HL-60 (cell line): ENCODE results near the gene STOX2.

Experiments
- DNase-seq, 2 experiments: peaks; one replicate each; pipeline ENCODE4 v3.0.0-alpha.2; 2010 to 2020; ENCODE audit warnings: low read depth in 1 of 2, low spot score in 1 of 2
- H3K27ac ChIP-seq: fragments of 250-450 bp; sonication (Bioruptor Pico); replicated peaks from 2 replicates; pipeline ENCODE4 v1.5.1; 2020; ENCODE audit warnings: mild to moderate bottlenecking, moderate library complexity
- H3K27me3 ChIP-seq: fragments of 250-450 bp; sonication (Bioruptor Pico); 2 replicates; pipeline ENCODE4 v1.5.1; 2021; ENCODE audit warnings: mild to moderate bottlenecking, moderate library complexity; ENCODE audit not compliant: insufficient read depth, poor library complexity, severe bottlenecking
- H3K4me3 ChIP-seq: replicated peaks from 2 replicates; pipeline ENCODE4 v1.5.1; 2011; ENCODE audit warnings: mild to moderate bottlenecking, control low read depth, low read length; ENCODE audit not compliant: insufficient read depth
- GABPA ChIP-seq: IDR thresholded peaks from 2 replicates; pipeline ENCODE4 v1.6.1; 2012; ENCODE audit warnings: low read depth
- POLR2AphosphoS5 ChIP-seq: IDR thresholded peaks from 2 replicates; pipeline ENCODE4 v1.6.1; 2012; ENCODE audit warnings: low read depth
- SPI1 ChIP-seq: IDR thresholded peaks from 2 replicates; pipeline ENCODE4 v1.6.1; 2012; ENCODE audit warnings: low read depth, mild to moderate bottlenecking, borderline replicate concordance
- TF ChIP-seq, protein P1 (sequence below): IDR thresholded peaks from 2 replicates; pipeline ENCODE4 v1.6.1; 2012; ENCODE audit warnings: low read depth; ENCODE audit not compliant: insufficient replicate concordance
- TF ChIP-seq, protein P2 (sequence below): IDR thresholded peaks from one replicate; pipeline ENCODE4 v1.5.1; 2011; ENCODE audit warnings: low read length, control low read depth, inconsistent platforms; ENCODE audit not compliant: insufficient read depth

STOX2 gene

DNA sequence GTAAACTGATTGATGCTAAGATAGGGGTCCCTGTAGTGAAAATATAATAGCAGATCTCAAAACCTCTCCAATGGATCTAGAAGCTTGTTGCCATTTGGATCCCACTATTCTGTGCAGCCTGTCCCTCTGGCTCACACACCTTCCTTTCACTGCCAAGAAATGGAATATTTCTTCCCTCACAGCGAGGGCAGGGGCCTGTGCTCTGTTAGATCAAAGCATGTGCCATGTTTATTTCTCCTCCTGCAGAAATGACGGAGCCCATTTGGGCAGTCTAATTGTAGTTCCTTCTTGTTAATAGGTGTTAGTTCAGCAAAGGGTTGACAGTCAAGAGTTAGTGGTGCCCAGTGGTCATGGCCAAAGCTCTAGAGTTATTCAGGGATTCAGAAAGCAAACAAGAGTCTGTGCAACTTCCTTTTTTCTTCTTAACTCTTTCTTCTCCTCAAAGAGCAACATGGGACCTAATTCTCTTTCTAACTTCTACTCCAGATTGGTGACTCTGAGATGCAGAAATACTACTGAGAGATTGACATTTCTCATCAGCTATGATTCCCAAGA, 106.8 kb downstream of the STOX2 start:
- DNase-seq, result no peak
- Histone ChIP-seq H3K27me3 (no peaks in the 10 kb centered on the region), H3K27ac (no peak overlapping the region), H3K4me3 (no peak overlapping the region)
- TF ChIP-seq, protein P1, sequence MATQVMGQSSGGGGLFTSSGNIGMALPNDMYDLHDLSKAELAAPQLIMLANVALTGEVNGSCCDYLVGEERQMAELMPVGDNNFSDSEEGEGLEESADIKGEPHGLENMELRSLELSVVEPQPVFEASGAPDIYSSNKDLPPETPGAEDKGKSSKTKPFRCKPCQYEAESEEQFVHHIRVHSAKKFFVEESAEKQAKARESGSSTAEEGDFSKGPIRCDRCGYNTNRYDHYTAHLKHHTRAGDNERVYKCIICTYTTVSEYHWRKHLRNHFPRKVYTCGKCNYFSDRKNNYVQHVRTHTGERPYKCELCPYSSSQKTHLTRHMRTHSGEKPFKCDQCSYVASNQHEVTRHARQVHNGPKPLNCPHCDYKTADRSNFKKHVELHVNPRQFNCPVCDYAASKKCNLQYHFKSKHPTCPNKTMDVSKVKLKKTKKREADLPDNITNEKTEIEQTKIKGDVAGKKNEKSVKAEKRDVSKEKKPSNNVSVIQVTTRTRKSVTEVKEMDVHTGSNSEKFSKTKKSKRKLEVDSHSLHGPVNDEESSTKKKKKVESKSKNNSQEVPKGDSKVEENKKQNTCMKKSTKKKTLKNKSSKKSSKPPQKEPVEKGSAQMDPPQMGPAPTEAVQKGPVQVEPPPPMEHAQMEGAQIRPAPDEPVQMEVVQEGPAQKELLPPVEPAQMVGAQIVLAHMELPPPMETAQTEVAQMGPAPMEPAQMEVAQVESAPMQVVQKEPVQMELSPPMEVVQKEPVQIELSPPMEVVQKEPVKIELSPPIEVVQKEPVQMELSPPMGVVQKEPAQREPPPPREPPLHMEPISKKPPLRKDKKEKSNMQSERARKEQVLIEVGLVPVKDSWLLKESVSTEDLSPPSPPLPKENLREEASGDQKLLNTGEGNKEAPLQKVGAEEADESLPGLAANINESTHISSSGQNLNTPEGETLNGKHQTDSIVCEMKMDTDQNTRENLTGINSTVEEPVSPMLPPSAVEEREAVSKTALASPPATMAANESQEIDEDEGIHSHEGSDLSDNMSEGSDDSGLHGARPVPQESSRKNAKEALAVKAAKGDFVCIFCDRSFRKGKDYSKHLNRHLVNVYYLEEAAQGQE, result no peak
- TF ChIP-seq SPI1, result peak; percentile 27; the same call in 1 of the 2 replicates

DNA sequence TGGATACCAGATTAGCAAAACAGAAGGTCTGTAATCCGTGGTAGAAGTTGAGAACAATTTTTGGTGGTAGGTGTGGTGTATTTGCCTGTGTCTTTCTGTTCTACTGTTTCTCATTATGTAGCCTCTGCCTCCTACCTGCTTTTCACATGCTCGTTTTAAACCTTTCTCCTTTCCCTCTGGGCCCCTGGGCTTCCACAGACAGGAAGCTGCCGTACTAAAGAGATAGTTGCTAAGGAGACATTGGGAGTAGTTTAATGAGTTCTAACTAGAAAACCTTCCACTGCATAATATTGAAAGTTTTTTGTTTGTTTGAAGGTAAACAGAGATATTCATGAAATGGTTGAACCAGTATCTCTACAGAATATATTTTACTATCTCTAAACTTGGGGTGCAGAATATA, 107.8 kb downstream of the STOX2 start:
- no peaks in the 10 kb centered on the region for H3K27me3 ChIP-seq
- TF ChIP-seq GABPA (no peak), SPI1 (no peak), POLR2AphosphoS5 (no peak)
- TF ChIP-seq, protein P1, result no peak
- H3K27ac ChIP-seq, result no peak overlapping the region
- H3K4me3 ChIP-seq, result no peak overlapping the region
- DNase-seq, result no peak

DNA sequence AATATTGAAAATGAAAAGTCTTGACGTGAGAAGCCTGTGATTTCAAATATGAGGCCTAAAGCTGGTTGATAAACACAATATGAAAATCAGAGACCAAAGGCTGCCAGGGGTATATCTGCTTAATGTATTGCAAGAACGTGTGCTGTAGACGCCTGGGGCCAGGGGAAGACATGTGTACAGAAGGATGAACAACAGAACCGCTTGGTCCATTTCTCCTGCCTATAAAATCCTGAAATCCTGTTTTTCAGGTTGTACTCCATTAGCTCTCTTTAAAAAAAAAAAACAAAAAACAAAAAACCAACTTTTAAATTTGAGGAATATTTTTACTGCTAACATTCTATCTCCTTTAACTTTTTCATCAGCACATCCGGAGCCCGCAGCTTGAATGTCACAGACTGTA, 109.2 kb downstream of the STOX2 start:
- TF ChIP-seq, protein P2, sequence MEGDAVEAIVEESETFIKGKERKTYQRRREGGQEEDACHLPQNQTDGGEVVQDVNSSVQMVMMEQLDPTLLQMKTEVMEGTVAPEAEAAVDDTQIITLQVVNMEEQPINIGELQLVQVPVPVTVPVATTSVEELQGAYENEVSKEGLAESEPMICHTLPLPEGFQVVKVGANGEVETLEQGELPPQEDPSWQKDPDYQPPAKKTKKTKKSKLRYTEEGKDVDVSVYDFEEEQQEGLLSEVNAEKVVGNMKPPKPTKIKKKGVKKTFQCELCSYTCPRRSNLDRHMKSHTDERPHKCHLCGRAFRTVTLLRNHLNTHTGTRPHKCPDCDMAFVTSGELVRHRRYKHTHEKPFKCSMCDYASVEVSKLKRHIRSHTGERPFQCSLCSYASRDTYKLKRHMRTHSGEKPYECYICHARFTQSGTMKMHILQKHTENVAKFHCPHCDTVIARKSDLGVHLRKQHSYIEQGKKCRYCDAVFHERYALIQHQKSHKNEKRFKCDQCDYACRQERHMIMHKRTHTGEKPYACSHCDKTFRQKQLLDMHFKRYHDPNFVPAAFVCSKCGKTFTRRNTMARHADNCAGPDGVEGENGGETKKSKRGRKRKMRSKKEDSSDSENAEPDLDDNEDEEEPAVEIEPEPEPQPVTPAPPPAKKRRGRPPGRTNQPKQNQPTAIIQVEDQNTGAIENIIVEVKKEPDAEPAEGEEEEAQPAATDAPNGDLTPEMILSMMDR, result no peak
- no peak for TF ChIP-seq SPI1
- no peak for TF ChIP-seq GABPA
- TF ChIP-seq, protein P1, result no peak
- no peak for TF ChIP-seq POLR2AphosphoS5
- no peak overlapping the region for H3K4me3 ChIP-seq

DNA sequence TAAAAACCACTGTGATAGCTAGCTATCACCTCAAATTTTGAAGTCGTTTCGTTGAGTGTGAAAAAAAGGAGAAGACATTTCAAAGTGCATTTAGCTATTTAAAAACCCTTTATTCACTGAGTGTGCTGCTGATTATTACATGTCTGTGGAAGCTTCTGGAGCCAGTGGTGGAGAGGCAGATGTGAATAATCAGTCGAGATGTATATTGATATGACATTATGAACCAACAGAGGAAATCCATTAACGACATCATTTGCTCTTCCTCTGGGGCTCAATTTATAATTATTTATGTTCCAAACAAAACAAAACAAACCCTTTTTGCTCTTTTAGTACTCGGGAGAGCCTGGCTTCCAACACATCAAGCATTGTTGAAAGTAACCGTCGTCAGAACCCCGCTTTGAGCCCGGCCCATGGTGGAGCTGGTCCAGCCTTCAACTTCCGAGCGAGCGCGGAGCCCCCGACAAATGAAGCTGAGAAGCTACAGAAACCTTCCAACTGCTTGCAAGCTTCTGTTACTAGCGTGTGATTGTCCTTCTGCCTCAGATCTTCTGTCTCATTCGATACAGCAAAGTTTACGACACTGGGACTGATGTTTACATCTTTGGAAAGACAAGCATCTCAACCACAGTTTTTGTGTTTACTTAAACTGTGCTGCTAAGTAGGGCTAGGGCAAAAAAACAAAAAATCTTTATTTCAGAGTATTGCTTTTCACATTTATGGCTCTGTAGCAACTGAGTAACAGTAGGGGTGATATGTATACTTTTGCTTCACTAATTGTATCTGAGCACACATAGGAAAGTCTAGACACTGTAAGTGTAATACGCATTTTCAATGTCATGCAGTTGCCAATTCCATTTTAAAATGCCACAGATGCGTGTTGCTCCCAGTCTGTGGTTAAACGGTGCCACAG, 111.9 kb downstream of the STOX2 start:
- DNase-seq, result no peak
- Histone ChIP-seq H3K4me3 (no peak overlapping the region), H3K27ac (no peak overlapping the region), H3K27me3 (no peaks in the 10 kb centered on the region)
- TF ChIP-seq GABPA (no peak), POLR2AphosphoS5 (no peak), SPI1 (no peak)
- TF ChIP-seq, protein P2, result no peak
- TF ChIP-seq, protein P1, result no peak

More for the DNA sequence above, 109.2 kb downstream of the STOX2 start:
- H3K27me3 ChIP-seq, result no peaks in the 10 kb centered on the region
- DNase-seq, result no peak
- H3K27ac ChIP-seq, result no peak overlapping the region
